Raji (cell line): ENCODE results near the gene DPP4.

ENCODE experiments used
- POLR2A ChIP-seq: IDR thresholded peaks from 2 replicates; pipeline ENCODE4 v1.6.1; 2011; ENCODE audit warnings: low read depth, low read length, control low read depth; ENCODE audit not compliant: insufficient read depth

DPP4 gene

GRCh38 chr2:161975813-161976160, 98.2 kb downstream of the DPP4 start:
- TF ChIP-seq POLR2A = no peak

GRCh38 chr2:161975062-161975812, 98.8 kb downstream of the DPP4 start:
- TF ChIP-seq POLR2A = no peak

- TF ChIP-seq POLR2A = no peak
Observed at GRCh38 chr2:161974461-161974860, 99.6 kb downstream of the DPP4 start.

GRCh38 chr2:161972866-161973265, 101.1 kb downstream of the DPP4 start:
- TF ChIP-seq POLR2A = no peak

- no peak for TF ChIP-seq POLR2A
Observed at GRCh38 chr2:161972232-161972631, 101.8 kb downstream of the DPP4 start.

- TF ChIP-seq POLR2A = no peak
Observed at GRCh38 chr2:161971551-161971950, 102.5 kb downstream of the DPP4 start.

- TF ChIP-seq POLR2A = no peak
Observed at GRCh38 chr2:161969159-161969558, 104.9 kb downstream of the DPP4 start.

GRCh38 chr2:161965994-161966393, 108.0 kb downstream of the DPP4 start:
- TF ChIP-seq POLR2A = no peak

GRCh38 chr2:161964160-161964559, 109.9 kb downstream of the DPP4 start:
- no peak for TF ChIP-seq POLR2A

GRCh38 chr2:161962160-161962559, 111.9 kb downstream of the DPP4 start:
- no peak for TF ChIP-seq POLR2A

- TF ChIP-seq POLR2A = no peak
Observed at GRCh38 chr2:161961061-161961460, 113.0 kb downstream of the DPP4 start.

- TF ChIP-seq POLR2A = no peak
Observed at GRCh38 chr2:161956738-161957137, 117.3 kb downstream of the DPP4 start.

GRCh38 chr2:161955211-161955610, 118.8 kb downstream of the DPP4 start:
- TF ChIP-seq POLR2A = no peak

- no peak for TF ChIP-seq POLR2A
Observed at GRCh38 chr2:161954103-161954502, 119.9 kb downstream of the DPP4 start.

- TF ChIP-seq POLR2A = no peak
Observed at GRCh38 chr2:161952783-161953191, 121.2 kb downstream of the DPP4 start.

- TF ChIP-seq POLR2A = no peak
Observed at GRCh38 chr2:161947836-161948235, 126.2 kb downstream of the DPP4 start.

- TF ChIP-seq POLR2A = no peak
Observed at GRCh38 chr2:161947406-161947805, 126.6 kb downstream of the DPP4 start.
